Upper lobe of left lung (tissue), 6 donors: Measurements from ENCODE around the gene APOM. TPM values are rescaled to one million over a fixed set of nuclear protein-coding genes. Genes with fewer than 3 reads are reported as not detected.

Experiments used
- ATAC-seq, 2 donors: fragments of 200-7000 bp; cut with Tn5 transposase; one replicate each; pipeline ENCODE4 v1.9.1; 2022; ENCODE audit warnings: mild to moderate bottlenecking in 2 of 2, moderate library complexity in 2 of 2; ENCODE audit not compliant: low FRiP score in 2 of 2
- DNase-seq, 2 donors: peaks; one replicate each; pipeline ENCODE4 v3.0.0-alpha.2; 2019 to 2020
- H3K27ac ChIP-seq, 4 donors: fragments of 200-600 bp; sonication (generic); one replicate each; pipeline ENCODE4 v1.5.1; 2016 to 2019
- H3K27me3 ChIP-seq, 4 donors: fragments of 200-600 bp; sonication (generic); one replicate each; pipeline ENCODE4 v1.5.1; 2017 to 2019
- H3K36me3 ChIP-seq, 4 donors: fragments of 200-600 bp; sonication (generic); one replicate each; pipeline ENCODE4 v1.5.1; 2016 to 2019
- H3K4me1 ChIP-seq, 4 donors: fragments of 200-600 bp; sonication (generic); one replicate each; pipeline ENCODE4 v1.5.1; 2018 to 2019
- H3K4me3 ChIP-seq, 4 donors: fragments of 200-600 bp; sonication (generic); one replicate each; pipeline ENCODE4 v1.5.1; 2017 to 2019; ENCODE audit warnings: mild to moderate bottlenecking in 2 of 4, moderate library complexity in 1 of 4
- H3K9me3 ChIP-seq, 4 donors: fragments of 200-600 bp; sonication (generic); one replicate each; pipeline ENCODE4 v1.5.1; 2018 to 2019
- EP300 ChIP-seq, 4 donors: sonication (generic); formaldehyde crosslinking; IDR thresholded peaks; one replicate each; pipeline ENCODE4 v1.5.1; 2017; ENCODE audit warnings: antibody characterized with exemption in 4 of 4, control low read depth in 2 of 4
- POLR2A ChIP-seq, 4 donors: fragments of 450-650 bp; IDR thresholded peaks; one replicate each; pipeline ENCODE4 v1.5.1; 2016 to 2017; ENCODE audit warnings: antibody characterized with exemption in 4 of 4, mild to moderate bottlenecking in 2 of 4
- POLR2AphosphoS5 ChIP-seq, 2 donors: sonication (generic); formaldehyde crosslinking; IDR thresholded peaks; one replicate each; pipeline ENCODE4 v1.5.1; 2017; ENCODE audit warnings: antibody characterized with exemption in 2 of 2
- WGBS, 2 donors: methylation state at CpG; one replicate each; pipeline ENCODE4 v1.1.5; 2017 to 2018; 5-methylcytosine and 5-hydroxymethylcytosine counted together
- total RNA-seq, 6 donors: library from RNA; depleted of rRNA in 4 of 6; stranded (reverse); fragments of >200 nt in 4 of 6; gene quantifications; one replicate each; pipeline versions ENCODE4 v1.1.0 to v1.2.1, GENCODE V29; 2016 to 2021
- TF ChIP-seq, protein P1 (sequence below), 6 experiments: fragments of 450-650 bp in 4 of 6; fragments of 200-600 bp in 2 of 6; sonication (generic) in 2 of 6; IDR thresholded peaks; one replicate each; pipeline ENCODE4 v1.5.1; 2016 to 2019; ENCODE audit warnings: antibody characterized with exemption in 6 of 6
- donor health status: DM: no; HTN: no; CAD: no; lungs with moderate emphysema.
- donor health status: DM: no; HTN: yes; CAD: no; lungs with severe emphysema.

Gene APOM
- total RNA-seq, 6 donors from 2014 or later = 0.89 to 4.3 (median 2.1) TPM

DNA sequence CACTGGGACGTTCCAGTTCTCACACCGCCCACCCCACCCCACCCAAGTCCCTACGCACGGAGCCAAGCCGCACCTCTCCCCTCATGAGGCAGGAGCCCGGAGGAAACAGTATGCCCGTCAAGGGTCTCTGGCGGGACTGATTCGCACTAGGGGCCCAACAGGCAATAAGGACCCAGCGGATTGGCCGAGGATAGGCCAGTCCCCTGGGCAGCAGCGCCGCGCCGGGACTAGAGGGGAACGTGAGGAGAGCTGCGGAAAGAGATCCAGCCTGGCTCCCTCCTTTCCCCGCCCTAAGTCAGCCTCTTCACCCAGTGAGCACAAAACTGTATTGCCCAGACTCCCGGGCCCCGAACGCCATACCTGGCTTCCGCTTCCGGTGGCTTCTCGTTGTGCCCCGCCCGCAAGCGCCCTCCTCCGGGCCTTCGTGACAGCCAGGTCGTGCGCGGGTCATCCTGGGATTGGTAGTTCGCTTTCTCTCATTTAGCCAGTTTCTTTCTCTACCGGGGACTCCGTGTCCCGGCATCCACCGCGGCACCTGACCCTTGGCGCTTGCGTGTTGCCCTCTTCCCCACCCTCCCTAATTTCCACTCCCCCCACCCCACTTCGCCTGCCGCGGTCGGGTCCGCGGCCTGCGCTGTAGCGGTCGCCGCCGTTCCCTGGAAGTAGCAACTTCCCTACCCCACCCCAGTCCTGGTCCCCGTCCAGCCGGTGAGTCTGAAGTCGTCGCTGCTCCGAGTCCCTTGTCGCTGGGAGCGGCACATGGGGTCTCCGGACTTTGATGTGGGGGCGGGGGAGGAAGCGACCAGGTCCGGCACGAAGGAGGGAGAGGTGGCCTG is 10.0 kb downstream of the APOM start, which contains the start of gene CSNK2B:
TSS of gene CSNK2B (plus strand) at position 580 of the 836 bp plus-strand sequence. CDS start 752 bp downstream, outside the sequence.
- Histone ChIP-seq H3K9me3 (no peaks in the 10 kb centered on the region), H3K36me3 (peaks cover 26 to 58% (median 44%) of the 10 kb centered on the region in 4 donors), H3K4me3 (peak within 1 kb of the TSS; percentile 71 to 96 (median 84)), H3K27ac (peak within 1 kb of the TSS; percentile 95 to 98 (median 97)), H3K4me1 (peaks cover 30 to 67% (median 45%) of the 10 kb centered on the region in 4 donors), H3K27me3 (no peaks in the 10 kb centered on the region)
- ATAC-seq (peak; percentile 96 to 97), DNase-seq (peak; percentile 98 to 100)
- 0% methylated on average over 10 to 52 of the region's 63 CpGs for WGBS, 2 donors
- TF ChIP-seq, protein P1, sequence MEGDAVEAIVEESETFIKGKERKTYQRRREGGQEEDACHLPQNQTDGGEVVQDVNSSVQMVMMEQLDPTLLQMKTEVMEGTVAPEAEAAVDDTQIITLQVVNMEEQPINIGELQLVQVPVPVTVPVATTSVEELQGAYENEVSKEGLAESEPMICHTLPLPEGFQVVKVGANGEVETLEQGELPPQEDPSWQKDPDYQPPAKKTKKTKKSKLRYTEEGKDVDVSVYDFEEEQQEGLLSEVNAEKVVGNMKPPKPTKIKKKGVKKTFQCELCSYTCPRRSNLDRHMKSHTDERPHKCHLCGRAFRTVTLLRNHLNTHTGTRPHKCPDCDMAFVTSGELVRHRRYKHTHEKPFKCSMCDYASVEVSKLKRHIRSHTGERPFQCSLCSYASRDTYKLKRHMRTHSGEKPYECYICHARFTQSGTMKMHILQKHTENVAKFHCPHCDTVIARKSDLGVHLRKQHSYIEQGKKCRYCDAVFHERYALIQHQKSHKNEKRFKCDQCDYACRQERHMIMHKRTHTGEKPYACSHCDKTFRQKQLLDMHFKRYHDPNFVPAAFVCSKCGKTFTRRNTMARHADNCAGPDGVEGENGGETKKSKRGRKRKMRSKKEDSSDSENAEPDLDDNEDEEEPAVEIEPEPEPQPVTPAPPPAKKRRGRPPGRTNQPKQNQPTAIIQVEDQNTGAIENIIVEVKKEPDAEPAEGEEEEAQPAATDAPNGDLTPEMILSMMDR (IDR thresholded peaks at IDR 0.05) = no peak
- TF ChIP-seq POLR2AphosphoS5 (IDR thresholded peaks at IDR 0.05) = peak; percentile 75 to 83
- no peak for TF ChIP-seq EP300 (IDR thresholded peaks at IDR 0.05)
- TF ChIP-seq POLR2A (IDR thresholded peaks at IDR 0.05) = peak in 3 of 4 donors; percentile 72 to 91 (median 86)

DNA sequence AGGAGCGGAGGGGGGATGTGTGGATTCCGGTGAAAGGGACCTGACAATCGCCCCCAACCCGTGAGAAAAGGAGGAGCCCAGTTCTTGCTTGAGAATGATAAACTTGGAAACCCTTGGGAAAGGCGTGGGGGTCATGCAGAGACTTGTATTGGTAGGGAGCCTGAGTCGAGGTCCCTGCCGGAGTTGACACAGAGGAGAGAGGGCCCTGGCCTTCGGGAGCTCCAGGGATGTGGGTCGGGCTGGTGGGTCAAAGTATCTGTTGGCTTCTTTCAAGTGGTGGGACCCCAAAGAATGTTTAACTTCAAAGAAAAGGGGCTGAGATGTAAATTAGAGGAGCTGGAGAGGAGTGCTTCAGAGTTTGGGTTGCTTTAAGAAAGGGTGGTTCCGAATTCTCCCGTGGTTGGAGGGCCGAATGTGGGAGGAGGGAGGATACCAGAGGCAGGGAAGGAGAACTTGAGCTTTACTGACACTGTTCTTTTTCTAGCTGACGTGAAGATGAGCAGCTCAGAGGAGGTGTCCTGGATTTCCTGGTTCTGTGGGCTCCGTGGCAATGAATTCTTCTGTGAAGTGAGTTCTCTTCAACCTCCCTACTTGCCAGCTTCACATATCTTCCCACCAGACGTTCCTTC is 10.8 kb downstream of the APOM start:
- H3K4me3 ChIP-seq = peak overlapping the region; percentile 22 to 96 (median 84)
- peaks cover 29 to 64% (median 51%) of the 10 kb centered on the region in 4 donors for H3K36me3 ChIP-seq
- no peaks in the 10 kb centered on the region for H3K27me3 ChIP-seq
- WGBS, 2 donors = 2 to 5% methylated on average over 15 of the region's 15 CpGs
- ATAC-seq = no peak
- no peak for TF ChIP-seq EP300 (IDR thresholded peaks at IDR 0.05)
- no peak for TF ChIP-seq POLR2A (IDR thresholded peaks at IDR 0.05)
- TF ChIP-seq POLR2AphosphoS5 (IDR thresholded peaks at IDR 0.05) = no peak
- no peak for DNase-seq
- peaks cover 25 to 60% (median 38%) of the 10 kb centered on the region in 4 donors for H3K4me1 ChIP-seq
- H3K27ac ChIP-seq = peak overlapping the region; percentile 95 to 98 (median 97)
- no peaks in the 10 kb centered on the region for H3K9me3 ChIP-seq

DNA sequence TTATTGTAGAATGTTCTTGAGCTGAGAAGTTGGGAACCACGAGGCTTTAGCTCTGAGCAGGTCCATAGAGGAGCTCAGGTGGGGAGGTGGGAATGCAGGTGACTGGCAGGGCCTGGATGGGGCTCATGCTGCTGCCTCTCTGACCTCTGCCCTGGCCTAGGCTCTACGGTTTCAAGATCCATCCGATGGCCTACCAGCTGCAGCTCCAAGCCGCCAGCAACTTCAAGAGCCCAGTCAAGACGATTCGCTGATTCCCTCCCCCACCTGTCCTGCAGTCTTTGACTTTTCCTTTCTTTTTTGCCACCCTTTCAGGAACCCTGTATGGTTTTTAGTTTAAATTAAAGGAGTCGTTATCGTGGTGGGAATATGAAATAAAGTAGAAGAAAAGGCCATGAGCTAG is 14.0 kb downstream of the APOM start, which contains the start of gene LY6G5B:
TSS of gene LY6G5B (plus strand) at position 301 of the 400 bp plus-strand sequence. CDS start 975 bp downstream, outside the sequence.
- no peak within 1 kb of the TSS for H3K27ac ChIP-seq
- H3K27me3 ChIP-seq = no peaks in the 10 kb centered on the region
- DNase-seq (no peak), ATAC-seq (no peak)
- 83 to 88% methylated on average over 8 of the region's 8 CpGs for WGBS, 2 donors
- H3K4me1 ChIP-seq = peaks cover 9 to 31% (median 13%) of the 10 kb centered on the region in 4 donors
- no peaks in the 10 kb centered on the region for H3K9me3 ChIP-seq
- H3K36me3 ChIP-seq = peaks cover 35 to 74% (median 65%) of the 10 kb centered on the region in 4 donors
- no peak within 1 kb of the TSS for H3K4me3 ChIP-seq
- TF ChIP-seq POLR2AphosphoS5 (IDR thresholded peaks at IDR 0.05) (no peak), EP300 (IDR thresholded peaks at IDR 0.05) (no peak), POLR2A (IDR thresholded peaks at IDR 0.05) (no peak)
- TF ChIP-seq, protein P1 (IDR thresholded peaks at IDR 0.05) = no peak

DNA sequence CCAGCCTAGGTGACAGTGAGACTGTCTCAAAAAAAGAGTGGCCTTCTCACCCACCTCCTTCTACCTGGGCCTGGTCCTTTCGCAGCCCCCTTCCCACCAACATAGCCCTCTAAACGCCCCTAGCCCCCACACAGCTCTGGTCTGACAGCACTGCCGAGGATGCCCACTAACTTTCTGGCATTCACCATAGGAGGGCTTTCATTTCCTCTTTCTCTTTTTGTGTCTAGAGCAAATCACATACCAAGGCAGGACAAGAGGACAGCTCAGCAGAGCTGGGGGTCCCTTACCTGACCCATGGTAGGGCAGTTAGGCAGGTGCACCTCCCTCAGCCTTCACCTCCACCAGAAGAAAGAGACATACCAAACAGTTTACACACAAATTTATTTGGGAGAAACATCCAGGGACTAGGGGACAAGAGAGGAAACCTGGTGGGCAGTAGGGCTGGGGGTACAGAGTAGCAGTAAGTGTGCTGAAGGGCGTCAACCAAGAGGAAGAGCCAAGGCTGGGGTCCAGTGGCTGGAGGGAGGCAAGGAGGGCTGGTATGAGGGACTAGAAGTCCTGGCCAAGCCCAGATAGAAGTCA is 20.7 kb downstream of the APOM start:
- DNase-seq (no peak), ATAC-seq (no peak)
- Histone ChIP-seq H3K27ac (no peak overlapping the region), H3K36me3 (peaks cover 5 to 31% (median 22%) of the 10 kb centered on the region in 4 donors), H3K4me3 (no peak overlapping the region), H3K9me3 (no peaks in the 10 kb centered on the region), H3K4me1 (peaks cover 7 to 12% (median 11%) of the 10 kb centered on the region in 4 donors), H3K27me3 (no peaks in the 10 kb centered on the region)
- 73 to 84% methylated on average over 4 of the region's 4 CpGs for WGBS, 2 donors
- TF ChIP-seq POLR2AphosphoS5 (IDR thresholded peaks at IDR 0.05) = no peak
- TF ChIP-seq, protein P1 (IDR thresholded peaks at IDR 0.05) = no peak
- TF ChIP-seq EP300 (IDR thresholded peaks at IDR 0.05) = no peak
- no peak for TF ChIP-seq POLR2A (IDR thresholded peaks at IDR 0.05)
